HG03460 (cell line): ENCODE data around the gene ZSWIM7.
"Not testable (repeated sequence)": the region's sequence is repeated elsewhere in the genome, so short reads cannot be mapped to it uniquely, and the experiment has no call there.

Source experiments
- ATAC-seq: cut with Tn5 transposase; IDR thresholded peaks from one replicate; pipeline ENCODE4 v1.9.1; 2021; ENCODE audit not compliant: unreplicated experiment

ZSWIM7 gene

DNA sequence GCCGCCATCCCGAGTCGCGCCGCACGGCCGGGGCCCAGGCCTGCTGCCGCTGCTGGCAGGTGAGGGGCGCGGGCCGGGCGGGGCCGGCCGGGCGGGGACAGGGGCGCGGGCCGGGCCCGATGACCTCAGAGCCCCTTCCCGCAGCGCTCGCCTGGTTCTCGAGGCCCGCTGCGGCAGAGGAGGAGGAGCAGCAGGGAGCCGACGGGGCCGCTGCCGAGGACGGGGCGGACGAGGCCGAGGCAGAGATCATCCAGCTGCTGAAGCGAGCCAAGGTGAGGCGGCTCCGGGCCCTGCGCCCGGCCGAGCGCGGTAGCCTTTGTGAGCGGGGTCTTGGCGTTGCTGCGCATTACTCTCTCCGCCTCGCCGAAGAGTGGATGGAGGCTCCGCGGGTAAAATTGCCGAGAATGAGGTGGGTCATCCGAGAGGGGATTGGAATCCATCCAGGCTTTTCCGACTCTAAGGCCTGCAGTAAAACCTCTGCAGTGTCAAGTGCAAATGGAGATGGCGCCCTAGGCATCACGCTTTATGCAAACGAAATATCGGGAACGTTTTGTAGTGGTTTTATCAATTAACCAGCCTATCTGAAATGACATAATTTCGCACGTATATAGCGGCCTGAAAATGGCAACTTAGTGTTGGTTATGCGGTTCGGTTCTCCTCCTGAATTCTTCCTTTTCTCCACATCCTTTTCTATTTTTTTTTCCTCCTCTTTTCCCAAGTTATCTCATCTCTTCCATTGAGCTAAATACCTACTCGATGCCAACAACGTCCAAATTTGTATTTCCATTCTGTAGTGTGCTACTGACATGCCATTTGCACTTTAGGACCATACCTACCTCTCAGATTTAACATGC, 697 bp upstream of the ZSWIM7 start:
- peak; percentile 36 for ATAC-seq

- no peak for ATAC-seq
These were observed 1.4 kb downstream of the ZSWIM7 start for GRCh38 chr17:15998031-15998562.

DNA sequence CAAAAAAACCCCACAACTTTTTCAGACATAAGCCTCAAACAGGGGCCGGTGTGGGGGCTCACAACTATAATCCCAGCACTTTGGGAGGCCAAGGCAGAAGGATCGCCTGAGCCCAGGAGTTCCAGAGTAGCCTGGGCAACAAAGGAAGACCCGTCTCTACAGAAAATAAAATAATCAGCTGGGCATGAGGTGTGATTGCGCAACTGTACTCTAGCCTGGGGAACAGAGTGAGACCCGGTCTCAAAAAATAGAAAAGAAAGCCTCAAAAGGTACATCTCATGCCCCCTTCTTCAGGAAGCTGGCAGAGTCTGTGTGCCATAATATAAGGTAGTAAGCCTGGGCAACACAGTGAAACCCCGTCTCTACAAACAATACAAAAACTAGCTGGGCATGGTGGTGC, 3.2 kb downstream of the ZSWIM7 start:
- ATAC-seq, result no peak

DNA sequence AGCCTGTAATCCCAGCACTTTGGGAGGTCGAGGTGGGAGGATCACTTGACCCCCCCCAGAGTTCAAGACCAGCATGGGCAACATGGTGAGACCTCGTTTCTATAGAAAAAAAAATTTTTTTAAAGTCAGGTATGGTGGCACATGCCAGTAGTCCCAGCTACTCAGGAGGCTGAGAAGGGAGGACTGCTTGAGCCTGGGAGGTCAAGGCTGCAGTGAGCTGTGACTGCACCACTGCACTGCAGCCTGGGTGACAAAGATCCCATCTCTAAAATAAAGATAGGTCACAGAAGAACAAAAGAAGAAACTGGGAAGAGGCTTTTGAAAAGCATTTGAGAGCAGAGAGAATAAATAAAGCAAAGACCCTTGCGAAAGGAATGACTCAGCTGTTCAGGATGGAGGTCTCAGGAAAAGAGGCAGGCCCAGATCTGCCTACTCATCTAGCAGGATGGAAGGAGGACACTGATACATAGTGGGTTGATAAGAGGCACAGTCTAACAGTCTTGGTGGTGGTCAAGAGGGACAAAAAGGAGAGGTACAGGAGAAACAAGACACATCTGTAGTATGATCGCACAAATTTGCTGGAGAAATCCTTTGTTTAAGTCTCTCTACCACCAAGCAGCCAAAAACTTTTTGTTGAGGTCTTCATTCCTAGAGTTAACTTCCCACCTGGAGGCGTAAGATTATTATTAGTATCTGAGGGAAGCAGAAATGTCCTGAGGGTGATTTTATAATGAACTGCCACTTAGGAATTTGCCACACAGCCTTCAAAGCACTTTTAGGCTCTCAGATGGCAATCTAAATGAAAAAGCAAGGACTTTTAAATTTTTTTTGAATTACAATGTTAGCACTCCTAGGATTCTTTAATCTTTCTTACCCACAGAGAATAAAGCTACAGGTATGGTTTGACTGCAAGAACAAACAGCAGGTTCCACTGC, 17.6 kb downstream of the ZSWIM7 start:
- ATAC-seq, result no peak

GRCh38 chr17:15981208-15981607, 18.3 kb downstream of the ZSWIM7 start:
- peak; percentile 87 for ATAC-seq

GRCh38 chr17:15979013-15979412, 20.5 kb downstream of the ZSWIM7 start:
- ATAC-seq, result not testable (repeated sequence)

GRCh38 chr17:15978606-15979005, 20.9 kb downstream of the ZSWIM7 start:
- no peak for ATAC-seq

DNA sequence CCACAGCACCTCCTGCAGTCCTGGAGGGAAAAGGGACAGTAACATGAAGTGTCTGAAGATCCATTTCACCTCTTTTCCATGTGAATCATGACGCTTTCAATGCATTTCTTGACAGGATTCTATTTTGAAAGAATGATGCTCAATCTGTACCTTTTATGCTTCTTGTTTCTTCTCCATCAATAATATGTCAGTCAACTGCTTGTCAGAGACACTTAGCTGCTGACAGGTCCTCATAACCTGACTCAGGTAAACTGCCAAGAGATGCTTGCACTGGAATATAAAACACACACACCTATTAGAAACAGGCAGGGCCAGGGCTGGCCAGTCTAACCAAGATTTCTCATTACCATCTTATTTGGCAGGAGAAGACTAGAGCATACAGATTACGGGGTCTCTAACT, 21.6 kb downstream of the ZSWIM7 start:
- ATAC-seq, result no peak

DNA sequence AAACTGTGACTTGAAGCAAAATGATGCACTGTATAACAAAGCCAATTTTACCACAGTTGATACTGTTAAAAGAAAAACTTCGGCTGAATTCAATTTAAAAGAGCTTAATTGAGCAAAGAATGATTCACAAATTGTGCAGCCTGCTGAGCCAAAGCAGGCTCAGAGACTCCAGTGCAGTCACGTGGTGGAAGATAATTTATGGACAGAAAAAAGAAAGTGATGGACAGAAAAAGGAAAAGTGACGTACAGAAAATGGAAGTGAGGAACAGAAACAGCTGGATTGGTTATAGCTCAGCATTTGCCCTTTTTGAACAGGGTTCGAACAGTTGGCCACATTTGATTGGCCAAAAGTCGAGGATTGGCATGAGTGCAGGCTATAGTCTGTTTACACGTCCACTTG, 25.7 kb downstream of the ZSWIM7 start:
- ATAC-seq, result no peak

DNA sequence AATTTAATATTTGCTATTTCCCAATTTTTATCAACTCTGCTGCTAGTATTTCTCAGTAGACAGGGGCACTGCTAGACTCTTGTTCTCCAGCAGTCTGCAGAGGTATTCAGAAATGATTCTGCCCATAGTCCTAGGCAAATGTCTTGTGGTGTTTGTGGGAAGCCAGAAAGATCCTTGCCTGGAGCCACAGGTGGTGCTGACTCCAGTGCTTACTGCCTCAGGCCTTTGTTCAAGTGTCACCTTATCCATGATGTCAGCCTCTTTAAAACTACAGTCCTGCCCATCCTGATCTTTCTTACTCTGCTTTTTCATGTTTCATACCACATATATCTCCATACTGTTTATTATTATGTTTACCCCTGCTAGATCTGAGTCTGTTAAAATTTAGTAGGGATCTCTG, 26.5 kb downstream of the ZSWIM7 start:
- ATAC-seq, result no peak

DNA sequence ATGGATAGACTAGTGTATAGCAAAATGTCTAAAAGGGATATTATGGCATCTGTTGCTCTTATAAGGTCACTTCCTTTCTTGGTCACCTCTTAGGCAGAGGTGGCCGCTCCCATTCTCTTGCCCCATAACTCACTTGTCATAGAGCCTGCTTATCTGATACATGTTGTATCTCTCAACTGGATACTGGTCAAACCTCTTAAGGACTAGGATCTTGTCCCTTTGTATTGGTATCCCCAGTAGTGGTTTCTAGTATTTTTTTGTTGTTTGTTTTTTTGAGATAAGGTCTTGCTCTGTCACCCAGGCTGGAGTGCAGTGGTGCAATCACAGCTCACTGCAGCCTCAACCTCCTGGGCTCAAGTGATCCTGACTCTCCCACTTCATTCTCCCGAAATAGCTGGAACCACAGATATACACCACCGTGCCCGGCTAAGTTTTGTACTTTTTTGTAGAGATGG, 27.0 kb downstream of the ZSWIM7 start:
- no peak for ATAC-seq

- ATAC-seq, result no peak
These were observed 27.6 kb downstream of the ZSWIM7 start for GRCh38 chr17:15971882-15972281.

GRCh38 chr17:15971098-15971678, 28.3 kb downstream of the ZSWIM7 start:
- no peak for ATAC-seq

DNA sequence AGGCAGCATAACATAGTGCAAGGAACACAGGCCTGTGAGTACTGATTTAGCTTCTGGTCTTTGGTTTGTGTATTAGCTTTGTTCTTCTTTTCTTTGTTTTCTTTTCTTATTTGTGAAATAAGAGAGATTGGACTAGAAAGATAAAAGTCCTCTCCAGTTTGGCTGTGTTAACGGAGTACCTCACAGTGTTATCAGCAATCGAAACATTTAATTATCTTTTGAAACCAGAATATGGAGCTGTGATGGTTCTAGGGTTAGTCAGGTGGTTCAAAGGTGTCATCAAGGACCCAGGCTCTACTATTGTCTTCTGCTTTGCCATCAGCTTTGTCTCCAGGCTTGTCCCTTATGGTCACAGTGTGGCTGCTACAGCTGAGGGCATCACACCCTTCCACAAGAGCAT, 29.0 kb downstream of the ZSWIM7 start:
- no peak for ATAC-seq

DNA sequence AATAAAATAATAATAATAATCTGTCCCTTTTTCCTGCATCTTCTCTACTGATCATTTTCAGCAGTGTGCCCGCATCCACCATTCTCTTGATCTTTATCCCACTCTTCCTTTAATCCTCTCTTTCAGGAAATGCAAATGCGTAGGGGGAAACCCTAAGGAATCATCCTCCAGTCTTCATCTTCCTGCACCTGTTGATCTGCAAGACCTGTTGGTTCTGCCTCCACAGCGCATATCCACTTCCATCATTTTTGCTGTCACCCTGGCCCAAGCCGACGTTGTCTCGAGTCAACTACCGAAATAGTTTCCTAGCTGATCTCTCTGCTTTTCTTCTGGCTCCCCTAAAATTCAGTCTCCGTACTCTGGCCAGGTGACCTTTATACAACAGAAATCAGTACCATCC, 30.0 kb downstream of the ZSWIM7 start:
- no peak for ATAC-seq

GRCh38 chr17:15967706-15968399, 31.7 kb downstream of the ZSWIM7 start:
- ATAC-seq, result no peak

DNA sequence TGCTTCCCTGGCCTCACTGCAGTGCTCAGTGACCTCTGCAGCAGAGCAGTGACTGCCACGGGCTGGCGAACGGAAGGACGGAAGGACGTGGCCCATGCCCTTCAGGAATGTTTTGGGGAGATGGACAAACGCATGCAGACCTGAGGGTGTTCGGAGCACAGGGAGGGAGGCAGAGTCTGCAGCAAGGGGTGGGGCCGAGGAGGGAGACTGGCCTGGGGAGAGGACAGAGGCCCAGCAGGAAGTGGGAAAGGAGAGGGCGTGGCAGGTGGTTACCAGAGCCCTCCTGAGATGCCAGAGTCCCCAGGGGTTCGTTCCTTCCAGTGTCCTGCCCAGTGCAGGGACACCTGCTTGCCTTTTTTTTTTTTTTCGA, 32.6 kb downstream of the ZSWIM7 start:
- no peak for ATAC-seq

DNA sequence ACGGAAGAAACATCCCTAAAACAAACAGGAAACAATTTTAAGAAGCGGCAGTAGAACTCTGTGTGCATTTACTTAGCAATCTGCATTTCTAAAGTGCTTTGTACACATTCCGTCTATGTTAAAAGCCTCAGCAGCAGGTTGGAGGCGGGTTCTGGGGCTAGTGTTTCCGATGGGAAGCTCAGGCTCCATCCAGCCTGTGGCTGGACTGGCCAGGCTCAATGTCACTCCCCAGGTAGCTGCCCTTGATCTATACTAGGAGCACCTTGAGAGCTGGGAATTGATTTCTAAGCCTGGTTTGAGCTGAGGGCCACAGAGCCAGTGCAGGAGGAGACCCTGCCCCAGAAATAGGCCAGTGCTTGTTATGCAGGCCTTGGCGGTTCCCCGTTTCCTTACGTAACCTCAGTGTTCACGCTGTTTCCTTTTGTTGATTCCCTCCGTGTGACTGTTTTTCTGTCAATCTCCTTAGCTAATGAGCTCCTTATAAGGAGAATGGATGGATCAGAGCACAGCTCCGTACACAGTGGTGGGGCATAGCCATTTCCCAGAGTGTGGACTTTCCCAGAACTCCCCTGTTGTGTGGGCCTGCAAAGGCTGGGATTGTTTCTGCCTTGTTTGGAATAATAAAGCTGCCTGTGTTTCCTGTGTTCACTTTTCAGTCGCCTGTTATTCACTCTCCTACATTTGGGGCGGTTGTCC, 33.2 kb downstream of the ZSWIM7 start:
- ATAC-seq, result no peak

DNA sequence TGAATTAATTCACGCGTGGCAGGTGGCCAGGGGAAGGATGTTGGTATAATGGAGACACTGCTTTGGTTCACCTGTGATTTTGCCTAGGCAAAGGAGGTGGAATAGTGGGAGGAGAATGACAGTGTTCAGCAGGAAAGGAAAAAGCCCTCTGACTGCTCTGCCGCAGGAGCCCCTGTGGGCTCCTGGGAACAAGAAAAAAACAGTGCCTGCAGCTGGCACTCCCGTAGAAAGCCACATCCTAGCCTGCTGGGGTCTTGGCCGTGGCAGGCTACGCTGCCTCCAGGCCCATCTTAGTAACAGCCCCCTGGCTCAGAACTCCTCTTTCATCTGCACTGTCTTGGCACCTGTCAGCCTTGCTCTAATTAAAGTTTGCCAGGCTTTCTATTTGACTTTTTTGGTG, 34.0 kb downstream of the ZSWIM7 start:
- ATAC-seq, result no peak

DNA sequence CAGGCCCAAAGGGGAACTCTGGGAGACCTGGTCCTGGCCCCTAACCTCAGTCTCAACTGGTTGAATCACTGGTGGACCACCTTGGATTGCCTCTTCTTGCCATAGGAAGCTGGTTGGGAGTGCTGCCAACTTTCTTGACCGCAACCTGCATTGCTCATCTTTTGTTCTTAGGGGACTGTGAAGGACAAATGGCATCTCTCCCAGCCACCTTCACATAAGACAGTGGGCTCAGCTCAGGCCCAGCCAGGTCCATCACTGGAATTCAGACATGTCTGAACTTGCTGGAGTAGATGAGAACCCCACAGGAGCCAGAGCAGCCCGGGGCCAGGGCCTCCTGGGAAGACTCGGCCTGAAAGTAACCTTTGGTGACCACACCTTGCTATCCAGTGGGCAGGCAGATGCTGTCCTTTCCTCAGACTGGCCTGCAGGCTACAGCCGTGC, 35.8 kb downstream of the ZSWIM7 start:
- no peak for ATAC-seq
